Esophagus squamous epithelium (tissue), 5 donors: ENCODE measurements around the gene MACC1. TPM values are rescaled to one million over a fixed set of nuclear protein-coding genes. Genes with fewer than 3 reads are reported as not detected.

Source experiments
- DNase-seq: peaks from one replicate; lab custom pipeline; 2025; lab: John Stamatoyannopoulos, UW
- H3K27ac ChIP-seq, 4 donors: fragments of 200-600 bp; sonication (generic); one replicate each; pipeline ENCODE4 v1.5.1; 2016 to 2019; ENCODE audit warnings: mild to moderate bottlenecking in 1 of 4
- H3K27me3 ChIP-seq, 4 donors: fragments of 200-600 bp; sonication (generic); 1 replicate in 3 of 4; 2 replicates in 1 of 4; pipeline versions ENCODE4 v1.5.1 to v1.6.0; 2017 to 2021; ENCODE audit warnings: antibody characterized with exemption in 1 of 4
- H3K36me3 ChIP-seq, 3 donors: fragments of 200-600 bp; sonication (generic); one replicate each; pipeline ENCODE4 v1.5.1; 2016 to 2019
- H3K4me1 ChIP-seq, 3 donors: fragments of 200-600 bp; sonication (generic); one replicate each; pipeline ENCODE4 v1.5.1; 2017 to 2019
- H3K4me3 ChIP-seq, 4 donors: fragments of 200-600 bp; sonication (generic); 1 replicate in 3 of 4; 2 replicates in 1 of 4; pipeline ENCODE4 v1.5.1; 2016 to 2019; ENCODE audit warnings: mild to moderate bottlenecking in 2 of 4, moderate library complexity in 1 of 4
- H3K9me3 ChIP-seq, 3 donors: fragments of 200-600 bp; sonication (generic); one replicate each; pipeline ENCODE4 v1.5.1; 2016 to 2019
- POLR2A ChIP-seq, 4 donors: fragments of 450-650 bp; IDR thresholded peaks; one replicate each; pipeline ENCODE4 v1.6.1; 2017; ENCODE audit warnings: antibody characterized with exemption in 4 of 4, mild to moderate bottlenecking in 4 of 4, moderate library complexity in 3 of 4
- WGBS, 2 donors: methylation state at CpG; one replicate each; pipeline ENCODE4 v1.1.5; 2018; 5-methylcytosine and 5-hydroxymethylcytosine counted together
- intact Hi-C: fragments of 100-400 bp; cut with DNase I; formaldehyde crosslinking; loops from one replicate; pipeline ENCODE4 v1.15.0; 2022
- total RNA-seq, 4 donors: library from RNA; depleted of rRNA; stranded (reverse); fragments of >200 nt; gene quantifications; one replicate each; pipeline ENCODE4 v1.1.0, GENCODE V29; 2016
- TF ChIP-seq, protein P1 (sequence below), 6 experiments: fragments of 450-650 bp in 4 of 6; fragments of 200-600 bp in 2 of 6; sonication (generic) in 2 of 6; IDR thresholded peaks; one replicate each; pipeline ENCODE4 v1.5.1; 2016 to 2019; ENCODE audit warnings: antibody characterized with exemption in 6 of 6, mild to moderate bottlenecking in 4 of 6, moderate library complexity in 4 of 6
- donor health status: DM: yes; HTN: yes; CAD: no.

The MACC1 gene
- total RNA-seq, 4 donors from 2014 or later = 17.4 to 32.8 (median 23.2) TPM

DNA sequence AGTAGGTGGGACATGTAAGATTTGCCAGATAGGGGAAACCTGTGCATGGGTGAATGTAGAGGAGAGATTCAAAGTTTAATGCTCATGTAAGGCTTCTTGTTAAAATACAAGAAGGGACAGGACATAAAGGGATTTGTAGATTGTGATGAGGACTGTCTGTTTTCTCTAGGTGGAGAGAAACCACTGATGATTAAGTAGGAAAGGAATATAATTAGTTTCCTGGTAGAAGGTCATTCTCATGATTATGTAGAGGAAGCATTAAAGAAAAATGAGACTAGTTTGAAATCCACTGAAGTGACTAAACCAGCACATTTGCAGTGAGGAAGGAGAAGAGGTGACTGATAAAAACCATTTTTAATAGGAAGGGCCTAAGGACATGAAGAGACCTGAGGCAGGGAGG lies 19.6 kb upstream of the MACC1 start:
- no peaks in the 10 kb centered on the region for H3K36me3 ChIP-seq
- DNase-seq = no peak
- H3K27me3 ChIP-seq = no peaks in the 10 kb centered on the region
- peaks cover 0 to 13% (median 11%) of the 10 kb centered on the region in 3 donors for H3K4me1 ChIP-seq
- H3K9me3 ChIP-seq = no peaks in the 10 kb centered on the region
- no peak overlapping the region for H3K27ac ChIP-seq
- no peak overlapping the region for H3K4me3 ChIP-seq
- no peak for TF ChIP-seq POLR2A (IDR thresholded peaks at IDR 0.05)
- TF ChIP-seq, protein P1, sequence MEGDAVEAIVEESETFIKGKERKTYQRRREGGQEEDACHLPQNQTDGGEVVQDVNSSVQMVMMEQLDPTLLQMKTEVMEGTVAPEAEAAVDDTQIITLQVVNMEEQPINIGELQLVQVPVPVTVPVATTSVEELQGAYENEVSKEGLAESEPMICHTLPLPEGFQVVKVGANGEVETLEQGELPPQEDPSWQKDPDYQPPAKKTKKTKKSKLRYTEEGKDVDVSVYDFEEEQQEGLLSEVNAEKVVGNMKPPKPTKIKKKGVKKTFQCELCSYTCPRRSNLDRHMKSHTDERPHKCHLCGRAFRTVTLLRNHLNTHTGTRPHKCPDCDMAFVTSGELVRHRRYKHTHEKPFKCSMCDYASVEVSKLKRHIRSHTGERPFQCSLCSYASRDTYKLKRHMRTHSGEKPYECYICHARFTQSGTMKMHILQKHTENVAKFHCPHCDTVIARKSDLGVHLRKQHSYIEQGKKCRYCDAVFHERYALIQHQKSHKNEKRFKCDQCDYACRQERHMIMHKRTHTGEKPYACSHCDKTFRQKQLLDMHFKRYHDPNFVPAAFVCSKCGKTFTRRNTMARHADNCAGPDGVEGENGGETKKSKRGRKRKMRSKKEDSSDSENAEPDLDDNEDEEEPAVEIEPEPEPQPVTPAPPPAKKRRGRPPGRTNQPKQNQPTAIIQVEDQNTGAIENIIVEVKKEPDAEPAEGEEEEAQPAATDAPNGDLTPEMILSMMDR (IDR thresholded peaks at IDR 0.05) = no peak
- intact Hi-C loops = no loop called here

GRCh38 chr7:20236043-20236442 lies 18.9 kb upstream of the MACC1 start:
- DNase-seq = no peak
- TF ChIP-seq, protein P1 (IDR thresholded peaks at IDR 0.05) = no peak
- no peak for TF ChIP-seq POLR2A (IDR thresholded peaks at IDR 0.05)
- Histone ChIP-seq H3K27me3 (no peaks in the 10 kb centered on the region), H3K9me3 (no peaks in the 10 kb centered on the region), H3K4me3 (no peak overlapping the region), H3K36me3 (no peaks in the 10 kb centered on the region), H3K4me1 (peaks cover 0 to 6% (median 5%) of the 10 kb centered on the region in 3 donors), H3K27ac (no peak overlapping the region)
- WGBS, 2 donors = 92 to 93% methylated on average over 6 of the region's 6 CpGs
- intact Hi-C loops = no loop called here

DNA sequence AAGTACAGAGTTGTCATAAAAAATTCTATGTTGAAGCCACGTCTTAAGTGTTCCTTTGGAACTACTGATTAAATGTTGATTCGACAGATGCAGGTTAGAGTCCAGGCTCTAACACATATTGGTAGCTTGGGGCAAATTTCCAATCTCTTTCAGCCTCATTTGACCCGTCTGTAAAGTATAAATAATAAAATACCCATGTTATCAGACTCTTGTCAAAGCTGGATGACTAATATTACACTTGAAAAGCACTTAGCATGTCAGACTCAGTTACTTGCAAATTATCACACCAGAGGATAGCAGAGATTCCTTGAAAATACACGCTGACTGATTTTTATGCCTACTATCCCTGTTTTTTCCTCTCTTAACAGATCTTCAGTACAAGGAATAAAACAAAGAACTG lies 18.1 kb upstream of the MACC1 start:
- 75 to 79% methylated on average over 4 of the region's 4 CpGs for WGBS, 2 donors
- Histone ChIP-seq H3K9me3 (no peaks in the 10 kb centered on the region), H3K27me3 (no peaks in the 10 kb centered on the region), H3K4me1 (no peaks in the 10 kb centered on the region), H3K36me3 (no peaks in the 10 kb centered on the region), H3K27ac (no peak overlapping the region), H3K4me3 (no peak overlapping the region)
- intact Hi-C loops = no loop called here
- DNase-seq = no peak
- no peak for TF ChIP-seq POLR2A (IDR thresholded peaks at IDR 0.05)
- TF ChIP-seq, protein P1 (IDR thresholded peaks at IDR 0.05) = no peak

- whole genome bisulfite sequencing, 2 donors = 75 to 78% methylated on average over 4 of the region's 4 CpGs
- Histone ChIP-seq H3K27me3 (no peaks in the 10 kb centered on the region), H3K4me1 (no peaks in the 10 kb centered on the region), H3K27ac (no peak overlapping the region), H3K4me3 (no peak overlapping the region), H3K9me3 (no peaks in the 10 kb centered on the region), H3K36me3 (no peaks in the 10 kb centered on the region)
- intact Hi-C loops = no loop called here
- TF ChIP-seq, protein P1 (IDR thresholded peaks at IDR 0.05) = no peak
- no peak for TF ChIP-seq POLR2A (IDR thresholded peaks at IDR 0.05)
- DNase-seq = no peak
These were observed 16.2 kb upstream of the MACC1 start for GRCh38 chr7:20233362-20233761.

GRCh38 chr7:20232848-20233247 lies 15.7 kb upstream of the MACC1 start:
- TF ChIP-seq POLR2A (IDR thresholded peaks at IDR 0.05) = no peak
- TF ChIP-seq, protein P1 (IDR thresholded peaks at IDR 0.05) = no peak
- H3K4me3 ChIP-seq = no peak overlapping the region
- no peaks in the 10 kb centered on the region for H3K27me3 ChIP-seq
- H3K36me3 ChIP-seq = no peaks in the 10 kb centered on the region
- intact Hi-C loops = no loop called here
- 96 to 100% methylated on average over 1 of the region's 1 CpG for WGBS, 2 donors
- no peaks in the 10 kb centered on the region for H3K4me1 ChIP-seq
- DNase-seq = no peak
- H3K9me3 ChIP-seq = no peaks in the 10 kb centered on the region
- H3K27ac ChIP-seq = no peak overlapping the region
